ENCODE measurements around the gene ADAMTS16.

Gene ADAMTS16

DNA sequence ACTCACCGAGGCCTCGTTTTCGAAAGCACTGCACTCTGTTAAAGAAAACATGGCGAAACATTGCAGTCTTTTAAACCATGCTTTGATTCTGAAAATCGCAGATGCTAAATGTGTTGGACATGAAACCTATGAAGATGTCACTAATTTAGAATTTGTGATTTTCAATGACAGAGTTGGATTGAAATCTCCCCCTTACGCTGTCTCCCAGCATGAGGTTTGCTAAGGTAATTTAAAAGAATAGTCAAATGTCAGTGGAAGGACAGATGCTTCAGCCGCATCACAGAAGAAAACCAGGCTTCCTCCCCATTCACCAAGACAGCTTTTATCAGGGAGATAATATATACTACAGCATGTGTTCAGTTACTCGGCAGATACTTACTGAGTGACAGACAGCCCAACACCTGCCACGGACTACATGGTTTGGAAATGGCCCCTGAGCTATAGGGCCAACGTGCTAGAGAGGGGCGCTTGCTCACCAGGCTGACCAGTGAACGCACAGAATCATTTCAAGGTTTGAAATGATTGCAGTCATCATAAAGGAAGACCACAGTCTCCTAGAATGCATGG lies 136.9 kb downstream of the ADAMTS16 start:
- no peaks in the 10 kb centered on the region for H3K4me1 Mint-ChIP-seq (ENCODE audit: low read depth)
- intact Hi-C loops (cut with micrococcal nuclease), result no loop called here
- H3K36me3 Mint-ChIP-seq (ENCODE audit: low read depth), result no peaks in the 10 kb centered on the region
- no peaks in the 10 kb centered on the region for H3K27me3 Mint-ChIP-seq
- H3K9me3 Mint-ChIP-seq, result no peaks in the 10 kb centered on the region
- H3K27ac Mint-ChIP-seq, result no peak overlapping the region
- H3K4me3 Mint-ChIP-seq, result no peak overlapping the region

DNA sequence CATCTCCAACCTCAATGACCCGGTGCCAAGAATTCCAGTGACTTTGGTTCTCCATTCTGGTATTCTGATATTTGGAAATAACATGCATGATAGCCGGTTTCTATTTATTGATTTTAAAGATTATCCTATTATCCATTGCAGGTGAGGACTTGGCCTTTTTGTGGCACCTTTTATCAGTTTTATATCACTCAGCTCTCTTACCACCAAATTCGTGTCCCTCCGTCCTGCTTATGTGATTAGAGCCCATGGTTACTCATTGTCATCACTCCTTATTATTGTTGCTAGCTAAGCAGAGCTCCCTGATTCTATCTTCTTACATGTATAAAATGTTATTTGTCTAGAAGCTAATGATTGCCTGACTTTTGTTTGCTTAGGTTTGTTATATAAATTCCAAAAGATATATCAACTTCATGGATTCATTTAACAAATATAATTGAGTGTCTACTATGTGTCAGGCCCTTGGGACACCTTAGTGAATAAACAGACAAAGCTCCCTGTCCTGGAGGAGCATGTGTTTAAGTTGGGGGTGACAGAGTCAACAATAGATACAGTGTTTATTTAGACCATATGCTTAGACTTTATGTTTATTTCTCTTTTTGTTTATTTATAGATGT lies 138.2 kb downstream of the ADAMTS16 start:
- Mint-ChIP-seq H3K4me1 (ENCODE audit: low read depth) (no peaks in the 10 kb centered on the region), H3K27ac (no peak overlapping the region), H3K4me3 (no peak overlapping the region), H3K9me3 (no peaks in the 10 kb centered on the region), H3K27me3 (no peaks in the 10 kb centered on the region), H3K36me3 (ENCODE audit: low read depth) (no peaks in the 10 kb centered on the region)
- intact Hi-C loops (cut with micrococcal nuclease), result no loop called here

DNA sequence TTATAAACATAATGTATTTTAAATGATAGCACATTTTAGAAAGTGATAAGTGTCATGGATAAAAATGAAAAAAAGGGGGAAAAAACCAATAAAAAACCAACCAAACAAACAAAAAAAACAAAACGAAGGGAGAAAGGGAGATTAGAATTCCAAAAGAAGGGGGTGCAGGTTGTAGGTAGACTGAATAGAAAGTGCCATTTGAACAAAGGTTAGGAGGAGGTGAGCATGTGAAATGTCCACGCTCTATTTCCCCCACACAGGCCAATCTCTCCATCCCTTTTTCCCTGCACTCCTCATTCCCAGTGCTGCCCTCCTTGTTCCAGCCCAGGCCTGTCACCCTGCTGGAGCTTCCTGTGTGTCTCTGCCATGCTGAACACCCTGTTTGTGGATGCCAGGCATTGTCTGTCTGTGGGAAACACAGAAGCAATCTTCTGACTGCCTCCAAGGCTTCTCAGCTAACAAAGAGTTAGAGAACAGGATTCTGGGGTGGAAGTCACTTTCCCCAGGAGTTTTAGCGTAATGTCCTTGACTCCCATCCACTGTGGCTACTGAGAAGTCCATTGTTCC lies 138.8 kb downstream of the ADAMTS16 start:
- H3K27ac Mint-ChIP-seq, result no peak overlapping the region
- H3K4me3 Mint-ChIP-seq, result no peak overlapping the region
- H3K27me3 Mint-ChIP-seq, result no peaks in the 10 kb centered on the region
- intact Hi-C loops (cut with micrococcal nuclease), result no loop called here
- no peaks in the 10 kb centered on the region for H3K36me3 Mint-ChIP-seq (ENCODE audit: low read depth)
- no peaks in the 10 kb centered on the region for H3K9me3 Mint-ChIP-seq
- no peaks in the 10 kb centered on the region for H3K4me1 Mint-ChIP-seq (ENCODE audit: low read depth)

DNA sequence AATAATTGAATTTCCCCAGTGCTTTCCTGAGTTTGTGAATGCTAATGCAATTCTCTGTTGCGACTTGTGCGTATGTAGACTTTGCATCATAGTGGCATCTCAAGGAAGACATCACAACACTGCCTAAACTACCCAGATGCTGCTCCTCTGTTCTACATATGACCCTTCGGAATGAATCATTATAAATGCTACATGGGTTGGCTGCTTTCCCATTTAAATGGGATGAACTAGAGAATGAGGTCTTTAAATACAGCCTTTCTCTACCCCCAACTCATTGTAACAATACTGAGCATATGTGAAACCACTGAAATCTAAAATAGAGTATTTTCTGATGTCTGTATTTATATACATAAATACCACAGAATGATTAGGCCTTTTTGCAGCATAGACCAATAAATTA lies 145.8 kb downstream of the ADAMTS16 start:
- Mint-ChIP-seq H3K27me3 (no peaks in the 10 kb centered on the region), H3K4me1 (ENCODE audit: low read depth) (no peaks in the 10 kb centered on the region), H3K9me3 (peaks cover 18% of the 10 kb centered on the region), H3K4me3 (no peak overlapping the region), H3K27ac (no peak overlapping the region), H3K36me3 (ENCODE audit: low read depth) (no peaks in the 10 kb centered on the region)
- intact Hi-C loops (cut with micrococcal nuclease), result no loop called here

DNA sequence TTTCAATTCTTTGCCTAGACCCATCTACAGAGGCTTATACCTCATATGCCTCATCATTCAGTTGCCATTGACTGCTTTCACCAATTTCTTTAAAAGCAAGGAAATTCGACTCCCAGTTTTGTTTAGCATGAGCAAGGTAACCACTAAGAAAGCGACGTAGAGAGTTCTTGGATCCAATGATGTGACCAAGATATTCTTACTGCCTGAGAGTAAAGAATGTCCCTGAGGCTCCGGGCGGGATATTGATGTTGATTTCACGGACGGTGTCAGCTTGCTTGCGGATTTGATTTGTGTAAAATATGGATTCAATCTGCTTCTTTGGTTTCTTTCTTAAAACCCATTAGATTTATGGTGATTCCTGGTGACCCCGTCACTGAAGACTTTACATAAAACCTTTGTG lies 147.3 kb downstream of the ADAMTS16 start:
- Mint-ChIP-seq H3K36me3 (ENCODE audit: low read depth) (no peaks in the 10 kb centered on the region), H3K4me3 (no peak overlapping the region)
- intact Hi-C loops (cut with micrococcal nuclease), result no loop called here

DNA sequence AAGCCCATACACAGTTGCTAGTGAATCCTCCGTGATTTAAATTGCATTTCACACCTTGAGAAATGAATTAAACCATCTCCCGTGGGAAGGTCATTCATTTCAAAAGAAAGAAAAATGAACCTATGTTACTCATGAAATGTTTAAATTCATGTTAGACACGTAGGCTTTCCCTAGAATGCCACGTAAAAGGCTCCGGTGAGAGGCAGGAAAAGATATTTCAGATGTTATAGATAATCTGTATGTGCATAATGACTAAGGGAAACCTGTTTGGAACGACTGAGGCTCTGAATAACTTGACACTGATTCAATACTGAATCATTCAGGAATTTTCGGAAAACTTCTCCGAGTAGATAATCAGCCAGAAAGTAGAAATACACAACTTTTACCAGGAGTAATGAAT lies 148.1 kb downstream of the ADAMTS16 start:
- peaks cover 19% of the 10 kb centered on the region for H3K9me3 Mint-ChIP-seq
- no peaks in the 10 kb centered on the region for H3K4me1 Mint-ChIP-seq (ENCODE audit: low read depth)
- H3K36me3 Mint-ChIP-seq (ENCODE audit: low read depth), result no peaks in the 10 kb centered on the region
- intact Hi-C loops (cut with micrococcal nuclease), result no loop called here
- H3K27ac Mint-ChIP-seq, result no peak overlapping the region
- no peak overlapping the region for H3K4me3 Mint-ChIP-seq
- no peaks in the 10 kb centered on the region for H3K27me3 Mint-ChIP-seq

More for the DNA sequence above, 147.3 kb downstream of the ADAMTS16 start:
- Mint-ChIP-seq H3K27ac (no peak overlapping the region), H3K27me3 (no peaks in the 10 kb centered on the region), H3K9me3 (peaks cover 18% of the 10 kb centered on the region), H3K4me1 (ENCODE audit: low read depth) (no peaks in the 10 kb centered on the region)

DNA sequence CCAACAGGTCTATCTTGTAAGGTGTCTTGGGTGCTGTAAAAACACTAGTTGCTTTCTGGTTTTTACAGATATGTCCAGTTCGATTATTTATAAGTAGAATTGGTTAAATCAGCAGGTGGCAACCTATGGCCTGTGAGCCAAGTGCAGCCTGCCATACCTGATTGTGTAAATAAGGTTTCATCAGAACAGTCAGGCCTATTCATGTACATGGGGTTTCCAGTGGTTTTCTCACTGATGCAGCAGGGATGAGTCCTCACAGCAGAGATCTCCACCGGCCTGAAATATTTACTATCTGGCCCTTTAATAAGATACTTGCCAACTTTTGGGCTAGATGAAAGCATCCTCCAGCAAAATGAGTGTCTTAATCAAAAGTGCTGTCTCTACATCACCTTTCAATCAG lies 149.4 kb downstream of the ADAMTS16 start:
- no peaks in the 10 kb centered on the region for H3K27me3 Mint-ChIP-seq
- no peak overlapping the region for H3K27ac Mint-ChIP-seq
- intact Hi-C loops (cut with micrococcal nuclease), result no loop called here

DNA sequence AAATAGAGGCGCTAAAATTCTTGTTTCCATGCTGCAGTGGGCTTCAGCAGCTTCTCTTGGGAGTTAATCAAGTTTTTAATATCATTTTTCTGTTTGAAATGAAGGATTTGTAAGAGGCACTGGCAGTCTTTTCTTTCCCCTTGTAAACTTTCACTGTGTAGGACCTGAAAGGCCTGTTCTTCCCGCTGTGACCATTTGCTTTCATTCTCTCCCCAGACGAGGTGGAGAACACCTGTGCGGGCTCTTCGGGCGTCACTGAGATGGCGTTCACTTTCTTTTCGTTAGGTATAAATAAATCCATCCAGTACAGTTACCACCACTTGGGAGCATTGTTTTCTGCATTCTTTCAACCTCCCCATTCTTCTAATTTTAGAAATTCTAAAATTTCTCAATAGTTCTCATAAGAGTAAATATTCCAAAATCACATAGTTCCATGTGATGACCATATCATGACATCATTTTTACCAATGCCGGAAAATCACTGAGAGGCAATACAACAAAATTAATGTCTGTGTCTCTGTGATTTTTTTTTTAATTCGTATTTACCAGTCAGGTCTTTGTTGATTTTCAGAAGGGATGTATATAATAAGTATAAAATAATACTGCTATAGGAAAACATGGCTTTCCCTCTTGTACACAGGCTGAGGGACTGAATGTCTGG lies 150.7 kb downstream of the ADAMTS16 start:
- Mint-ChIP-seq H3K4me1 (ENCODE audit: low read depth) (no peaks in the 10 kb centered on the region), H3K27ac (no peak overlapping the region), H3K9me3 (peaks cover 18% of the 10 kb centered on the region), H3K4me3 (no peak overlapping the region), H3K36me3 (ENCODE audit: low read depth) (no peaks in the 10 kb centered on the region), H3K27me3 (no peaks in the 10 kb centered on the region)
- intact Hi-C loops (cut with micrococcal nuclease), result no loop called here

More for the DNA sequence above, 149.4 kb downstream of the ADAMTS16 start:
- H3K36me3 Mint-ChIP-seq (ENCODE audit: low read depth), result no peaks in the 10 kb centered on the region
- H3K4me1 Mint-ChIP-seq (ENCODE audit: low read depth), result no peaks in the 10 kb centered on the region
- H3K4me3 Mint-ChIP-seq, result no peak overlapping the region
- H3K9me3 Mint-ChIP-seq, result peaks cover 26% of the 10 kb centered on the region

DNA sequence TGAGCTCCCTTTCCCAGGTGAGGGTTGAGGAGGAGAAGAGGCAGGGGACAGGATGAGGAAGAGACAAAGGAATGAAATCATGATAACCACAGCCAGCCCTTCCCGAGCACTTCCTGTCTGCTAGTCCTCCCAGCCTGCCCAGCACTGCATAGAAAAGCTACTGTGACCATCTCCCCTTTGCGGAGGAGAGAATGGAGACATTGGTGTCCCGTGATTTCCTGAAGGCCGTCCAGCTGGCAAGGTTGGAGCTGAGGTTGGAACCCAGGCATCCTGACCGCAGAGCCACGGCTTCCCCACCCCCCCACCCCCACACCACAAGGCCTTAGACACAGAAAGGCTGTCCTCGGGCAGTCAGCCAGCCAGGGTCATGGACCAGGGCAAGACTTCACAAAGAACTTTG lies 151.2 kb downstream of the ADAMTS16 start:
- peaks cover 18% of the 10 kb centered on the region for H3K9me3 Mint-ChIP-seq
- H3K4me1 Mint-ChIP-seq (ENCODE audit: low read depth), result no peaks in the 10 kb centered on the region
- H3K36me3 Mint-ChIP-seq (ENCODE audit: low read depth), result no peaks in the 10 kb centered on the region
- H3K27ac Mint-ChIP-seq, result no peak overlapping the region
- H3K27me3 Mint-ChIP-seq, result no peaks in the 10 kb centered on the region
- no peak overlapping the region for H3K4me3 Mint-ChIP-seq
- intact Hi-C loops (cut with micrococcal nuclease), result no loop called here

DNA sequence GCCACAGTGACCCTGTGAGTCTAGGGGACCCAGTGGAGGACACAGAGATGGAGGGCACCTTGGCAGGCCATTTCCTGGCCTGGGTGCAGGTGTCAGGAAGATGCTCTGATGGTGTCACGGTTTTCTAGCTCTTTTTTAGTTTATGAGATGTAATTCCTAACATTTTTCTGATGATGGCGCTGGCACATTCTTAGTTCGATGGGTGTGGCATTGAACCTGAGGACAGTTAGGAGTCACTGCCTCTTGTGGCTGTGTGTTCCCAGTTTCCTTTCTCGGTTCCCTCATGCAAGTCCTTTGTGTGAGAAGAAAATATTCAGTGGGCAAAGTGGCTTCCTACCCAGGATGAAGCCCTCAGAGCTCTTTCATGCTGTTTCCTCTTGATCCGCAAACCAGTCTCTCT lies 152.9 kb downstream of the ADAMTS16 start:
- Mint-ChIP-seq H3K9me3 (peaks cover 24% of the 10 kb centered on the region), H3K4me1 (ENCODE audit: low read depth) (no peaks in the 10 kb centered on the region), H3K27ac (no peak overlapping the region), H3K36me3 (ENCODE audit: low read depth) (no peaks in the 10 kb centered on the region), H3K27me3 (no peaks in the 10 kb centered on the region), H3K4me3 (no peak overlapping the region)
- intact Hi-C loops (cut with micrococcal nuclease), result no loop called here

DNA sequence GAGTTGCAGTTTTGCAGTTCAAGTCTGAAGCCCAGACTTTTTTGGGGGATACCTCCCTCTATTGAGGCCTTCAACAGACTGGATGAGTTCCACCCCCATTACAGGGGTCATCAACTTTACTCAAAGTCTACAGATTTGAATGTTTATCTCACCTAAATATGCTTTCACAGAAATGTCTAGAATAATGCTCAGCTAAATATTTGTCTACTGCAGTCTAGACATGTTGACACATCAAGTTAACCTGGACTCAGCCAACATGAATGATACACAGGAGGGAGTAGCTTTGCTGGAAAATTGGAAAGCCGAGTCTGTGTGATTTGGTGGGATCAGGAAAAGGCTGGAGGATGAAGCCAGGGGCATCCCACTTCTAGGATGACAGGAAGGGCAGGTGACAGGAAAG lies 154.3 kb downstream of the ADAMTS16 start:
- Mint-ChIP-seq H3K4me3 (no peak overlapping the region), H3K4me1 (ENCODE audit: low read depth) (no peaks in the 10 kb centered on the region), H3K27ac (no peak overlapping the region), H3K27me3 (no peaks in the 10 kb centered on the region), H3K36me3 (ENCODE audit: low read depth) (no peaks in the 10 kb centered on the region), H3K9me3 (peaks cover 24% of the 10 kb centered on the region)
- intact Hi-C loops (cut with micrococcal nuclease), result no loop called here

DNA sequence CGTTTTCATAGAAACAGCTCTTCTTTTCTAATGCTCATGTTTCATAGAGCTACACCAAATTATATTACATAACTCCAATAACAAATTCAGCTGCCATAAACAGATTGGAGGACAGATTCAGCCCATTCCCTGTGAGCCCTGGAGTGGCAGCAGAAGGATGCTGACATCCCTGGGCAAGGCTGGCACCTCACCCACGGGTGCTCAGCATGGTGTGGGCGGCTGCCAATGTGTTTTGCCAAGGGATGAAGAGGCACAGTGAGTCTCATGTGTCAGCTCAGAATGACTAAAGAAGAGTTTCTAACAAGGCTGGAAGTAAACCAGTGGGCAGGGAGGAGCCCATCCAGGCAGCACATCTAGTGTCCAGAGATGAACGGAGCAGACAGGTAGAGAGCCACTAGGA lies 155.2 kb downstream of the ADAMTS16 start:
- intact Hi-C loops (cut with micrococcal nuclease), result no loop called here
- peaks cover 34% of the 10 kb centered on the region for H3K9me3 Mint-ChIP-seq
- no peaks in the 10 kb centered on the region for H3K4me1 Mint-ChIP-seq (ENCODE audit: low read depth)
- no peaks in the 10 kb centered on the region for H3K27me3 Mint-ChIP-seq
- no peak overlapping the region for H3K27ac Mint-ChIP-seq
- no peaks in the 10 kb centered on the region for H3K36me3 Mint-ChIP-seq (ENCODE audit: low read depth)
- no peak overlapping the region for H3K4me3 Mint-ChIP-seq

DNA sequence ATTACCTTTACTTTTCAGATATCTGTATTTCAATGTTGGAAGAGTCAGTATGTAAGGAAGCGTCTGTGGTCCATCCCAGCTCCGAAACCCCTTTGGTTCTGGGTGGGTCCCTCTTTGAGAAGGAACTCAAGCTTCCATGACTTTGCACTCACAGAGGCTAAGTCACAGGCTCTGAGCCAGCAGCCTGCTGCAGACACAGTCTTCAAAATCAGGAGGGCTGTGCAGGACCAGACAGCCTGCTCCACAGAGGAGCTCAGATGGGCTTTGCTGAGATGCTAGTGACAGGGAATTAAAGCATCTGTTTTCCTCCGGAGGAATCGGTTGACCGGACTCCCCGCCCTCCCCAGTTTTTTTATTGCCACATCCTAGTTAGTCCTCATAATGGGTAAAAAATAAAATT lies 155.9 kb downstream of the ADAMTS16 start:
- peaks cover 34% of the 10 kb centered on the region for H3K9me3 Mint-ChIP-seq
- no peak overlapping the region for H3K27ac Mint-ChIP-seq
- no peak overlapping the region for H3K4me3 Mint-ChIP-seq
- intact Hi-C loops (cut with micrococcal nuclease), result no loop called here
- H3K36me3 Mint-ChIP-seq (ENCODE audit: low read depth), result no peaks in the 10 kb centered on the region
- no peaks in the 10 kb centered on the region for H3K27me3 Mint-ChIP-seq
- no peaks in the 10 kb centered on the region for H3K4me1 Mint-ChIP-seq (ENCODE audit: low read depth)

DNA sequence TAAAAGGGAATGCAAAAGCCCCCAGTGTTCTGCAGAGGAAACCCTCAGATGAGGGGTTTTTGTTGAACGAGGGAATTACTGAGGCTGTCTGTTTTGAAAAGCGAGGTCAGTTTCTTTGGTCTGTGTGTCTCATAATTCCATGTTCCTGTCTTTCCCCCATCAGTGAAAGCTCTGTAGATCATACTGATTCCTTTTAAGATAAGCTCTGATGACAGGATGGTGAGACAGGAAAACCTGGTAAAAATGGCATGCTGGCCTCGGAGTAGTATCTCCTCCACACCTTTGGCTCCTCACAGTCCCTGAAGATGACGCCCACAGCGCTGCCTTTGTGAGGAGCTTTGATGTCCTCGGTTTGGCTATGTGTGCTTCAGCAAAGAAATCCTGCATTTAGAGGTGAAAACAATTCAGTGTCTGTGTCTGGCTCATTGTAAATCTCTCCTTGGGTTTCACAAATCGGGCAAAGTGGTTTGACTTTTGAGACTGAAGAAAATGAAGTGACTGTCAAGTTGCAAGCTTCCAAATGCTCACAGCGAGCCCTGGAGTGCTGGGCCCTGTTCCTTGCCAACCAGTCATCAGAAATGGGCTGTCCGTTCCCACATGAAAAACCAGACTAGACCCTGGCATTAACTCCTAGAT lies 157.4 kb downstream of the ADAMTS16 start:
- intact Hi-C loops (cut with micrococcal nuclease), result no loop called here
- Mint-ChIP-seq H3K27me3 (no peaks in the 10 kb centered on the region), H3K4me1 (ENCODE audit: low read depth) (no peaks in the 10 kb centered on the region), H3K27ac (no peak overlapping the region), H3K9me3 (peaks cover 49% of the 10 kb centered on the region), H3K4me3 (no peak overlapping the region), H3K36me3 (ENCODE audit: low read depth) (no peaks in the 10 kb centered on the region)

All from dendritic cell treated with granulocyte-macrophage colony-stimulating factor and Interleukin-4, amounts not matched to agents 40 ng/mL and 50 ng/mL, for 4 days (primary cell).